GM21786 (cell line): ENCODE data around the gene ZNF234.
"Not testable (repeated sequence)": the region's sequence is repeated elsewhere in the genome, so short reads cannot be mapped to it uniquely, and the experiment has no call there.

Experiments used
- ATAC-seq: cut with Tn5 transposase; IDR thresholded peaks from one replicate; pipeline ENCODE4 v1.9.1; 2021; ENCODE audit not compliant: unreplicated experiment

The ZNF234 gene

GRCh38 chr19:44141191-44142058 lies at the start of gene ZNF234:
ZNF234 (plus strand) TSS chr19:44141554; CDS start chr19:44144633, 3,079 bp downstream.
- ATAC-seq, result peak; percentile 65

- no peak for ATAC-seq
Observed at GRCh38 chr19:44092108-44092507, 49.2 kb upstream of the ZNF234 start.

GRCh38 chr19:44093931-44094765 lies 47.2 kb upstream of the ZNF234 start, which contains the start of gene ZNF224:
ZNF224 (plus strand) TSS chr19:44094361; CDS start chr19:44097874, 3,513 bp downstream.
- ATAC-seq, result peak; percentile 84

- no peak for ATAC-seq
Observed at GRCh38 chr19:44107751-44108150, 33.6 kb upstream of the ZNF234 start.

- no peak for ATAC-seq
Observed at GRCh38 chr19:44109458-44109857, 31.9 kb upstream of the ZNF234 start.

- no peak for ATAC-seq
Observed at GRCh38 chr19:44111910-44112463, 29.4 kb upstream of the ZNF234 start.

- peak; percentile 9 for ATAC-seq
Observed at GRCh38 chr19:44112802-44113137, 28.6 kb upstream of the ZNF234 start.

- peak; percentile 92 for ATAC-seq
Observed at GRCh38 chr19:44113138-44113783, 28.1 kb upstream of the ZNF234 start, which contains the start of gene ZNF225. ZNF225 (plus strand) TSS chr19:44113399; CDS start chr19:44115828, 2,429 bp downstream.

- ATAC-seq, result peak; percentile 7
Observed at GRCh38 chr19:44113784-44114390, 27.5 kb upstream of the ZNF234 start.

- ATAC-seq, result not testable (repeated sequence)
Observed at GRCh38 chr19:44121162-44121561, 20.2 kb upstream of the ZNF234 start.

GRCh38 chr19:44131955-44132354 lies 9.4 kb upstream of the ZNF234 start:
- no peak for ATAC-seq

- no peak for ATAC-seq
Observed at GRCh38 chr19:44142059-44142433, 692 bp downstream of the ZNF234 start.

- no peak for ATAC-seq
Observed at GRCh38 chr19:44149776-44150175, 8.4 kb downstream of the ZNF234 start.

GRCh38 chr19:44151491-44151890 lies 10.1 kb downstream of the ZNF234 start:
- no peak for ATAC-seq

- no peak for ATAC-seq
Observed at GRCh38 chr19:44156475-44156874, 15.1 kb downstream of the ZNF234 start.

GRCh38 chr19:44163789-44164188 lies 22.4 kb downstream of the ZNF234 start:
- no peak for ATAC-seq

GRCh38 chr19:44164327-44164672 lies 22.9 kb downstream of the ZNF234 start:
- no peak for ATAC-seq

GRCh38 chr19:44164673-44165512 lies 23.5 kb downstream of the ZNF234 start, which contains the start of gene ZNF226:
ZNF226 (plus strand) TSS chr19:44165100; CDS start chr19:44170081, 4,981 bp downstream.
- peak; percentile 93 for ATAC-seq

GRCh38 chr19:44170660-44171059 lies 29.3 kb downstream of the ZNF234 start:
- not testable (repeated sequence) for ATAC-seq

- ATAC-seq, result no peak
Observed at GRCh38 chr19:44176590-44176989, 35.2 kb downstream of the ZNF234 start.
